Medulla oblongata (tissue), 1 donor: ENCODE data around the gene CD300A.
"Not testable (repeated sequence)": the region's sequence is repeated elsewhere in the genome, so short reads cannot be mapped to it uniquely, and the experiment has no call there.

Experiments
- DNase-seq: peaks from one replicate; pipeline ENCODE4 v3.0.0-alpha.2; 2015; ENCODE audit errors: extremely low spot score

CD300A gene

DNA sequence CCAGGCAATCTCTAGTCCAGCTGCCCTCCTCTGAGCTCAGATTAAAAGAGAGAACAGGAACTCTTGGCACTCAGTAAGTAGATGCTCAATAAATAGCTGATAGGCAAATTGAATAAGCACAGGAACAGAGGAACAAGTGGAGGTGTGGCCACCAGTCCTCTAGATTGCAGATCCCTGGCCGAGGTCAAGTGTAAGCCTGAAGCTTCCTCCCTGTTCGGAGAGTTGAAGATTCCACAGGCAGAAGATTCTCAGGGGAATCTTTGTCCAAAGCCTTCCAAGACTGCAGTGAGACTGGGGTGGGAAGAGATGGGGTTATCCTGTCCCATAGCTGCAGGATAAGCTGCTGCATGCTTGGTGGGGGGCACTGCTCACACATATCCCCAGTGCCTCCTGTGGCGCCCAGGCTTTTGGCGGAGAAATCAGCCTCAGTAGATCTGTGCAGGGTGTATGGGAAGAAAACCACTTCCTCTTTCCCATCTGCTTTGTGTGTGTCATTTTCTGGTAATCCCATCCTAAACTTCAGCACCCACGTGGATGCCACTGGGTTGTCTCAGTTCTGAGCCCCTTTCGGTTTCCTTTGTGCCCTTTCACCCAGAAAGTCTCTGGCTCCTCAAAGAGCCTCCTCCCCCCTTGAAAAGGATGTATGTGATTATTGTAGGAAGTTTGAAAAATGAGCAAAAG is 12.1 kb downstream of the CD300A start:
- DNase-seq, result peak; percentile 74

DNA sequence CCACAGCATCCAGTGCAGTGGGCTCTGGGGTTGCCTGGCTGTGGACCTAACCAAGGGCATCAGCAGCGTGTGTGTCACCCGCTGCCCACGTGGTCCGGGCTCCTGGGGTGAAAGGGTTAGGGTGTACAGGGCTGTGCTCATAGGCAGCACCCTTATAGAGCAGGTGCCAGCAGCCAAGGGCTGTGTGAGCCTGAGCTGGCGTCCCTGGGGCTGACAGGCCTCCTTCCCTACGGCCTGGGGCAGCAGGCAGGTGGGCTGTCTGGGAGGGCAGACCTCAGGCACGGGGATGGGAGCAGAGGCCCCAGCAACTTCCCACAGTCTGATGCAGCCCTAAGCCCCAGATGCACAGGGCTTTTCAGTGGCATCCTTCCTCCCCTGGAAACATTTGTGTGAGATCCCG is 13.9 kb downstream of the CD300A start:
- DNase-seq, result no peak

DNA sequence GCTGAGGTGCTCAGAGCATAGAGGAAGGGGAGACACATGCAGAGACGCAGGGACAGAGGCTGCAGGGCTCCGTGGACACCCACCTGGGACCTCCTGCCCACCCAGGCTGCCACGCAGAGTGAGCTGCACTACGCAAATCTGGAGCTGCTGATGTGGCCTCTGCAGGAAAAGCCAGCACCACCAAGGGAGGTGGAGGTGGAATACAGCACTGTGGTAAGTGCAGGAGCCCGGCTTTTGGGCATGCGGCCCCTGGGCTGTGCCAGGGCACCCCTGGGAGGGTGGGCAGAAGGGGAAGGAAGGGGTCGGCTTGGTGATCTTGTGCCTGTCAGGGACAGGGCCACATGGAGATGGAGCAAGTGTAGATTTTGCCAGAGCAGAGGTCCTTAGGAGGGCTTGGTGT is 15.2 kb downstream of the CD300A start:
- no peak for DNase-seq

DNA sequence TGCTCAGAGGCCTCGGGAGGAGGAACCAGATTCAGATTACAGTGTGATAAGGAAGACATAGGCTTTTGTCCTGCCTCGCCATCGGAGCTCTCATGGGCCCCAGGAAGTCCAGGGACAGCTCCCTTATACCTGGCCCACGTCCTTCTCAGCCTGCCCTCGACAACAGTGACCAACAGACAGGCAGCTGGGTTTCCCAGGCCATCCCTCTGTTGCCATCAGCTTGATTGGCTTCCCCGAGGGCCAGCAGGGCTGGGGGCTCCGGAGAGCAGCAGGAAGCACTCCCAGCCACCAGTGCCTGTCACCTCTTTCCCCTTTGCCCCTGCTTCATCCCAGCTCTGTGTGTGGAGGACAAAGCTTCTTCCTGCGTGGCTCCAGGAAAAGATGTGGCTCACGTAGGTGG is 17.6 kb downstream of the CD300A start:
- no peak for DNase-seq

DNA sequence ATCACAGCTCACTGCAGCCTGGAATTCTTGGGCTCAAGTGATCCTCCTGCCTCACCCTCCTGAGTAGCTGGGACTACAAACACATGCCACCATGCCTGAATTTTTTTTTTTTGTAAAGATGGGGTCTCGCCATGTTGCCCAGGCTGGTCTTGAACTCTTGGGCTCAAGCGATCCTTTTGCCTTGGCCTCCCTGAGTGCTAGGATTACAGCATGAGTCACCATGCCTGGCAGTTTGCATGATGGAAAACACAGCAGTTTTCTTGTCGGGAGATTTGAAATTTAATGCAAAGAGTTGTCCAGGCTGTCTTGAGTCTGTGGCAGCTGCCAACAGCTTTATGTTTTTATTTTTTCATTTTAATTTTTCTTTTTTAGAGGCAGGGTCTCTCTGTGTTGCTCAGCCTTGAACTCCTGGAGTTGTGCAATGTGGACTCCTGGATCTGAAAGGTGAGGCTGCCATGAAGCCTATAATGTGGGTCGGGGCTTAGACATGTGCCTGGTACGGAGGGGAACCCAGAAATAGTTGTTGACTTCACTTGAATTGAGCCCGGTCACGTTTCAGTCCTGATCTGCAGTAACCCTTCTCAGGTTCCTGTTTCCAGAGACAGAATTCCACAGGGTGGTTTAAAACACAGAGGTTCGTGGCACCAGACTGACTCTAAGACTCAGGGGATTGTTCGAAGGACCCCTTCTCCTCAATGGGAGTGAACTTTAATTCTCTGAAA is 18.7 kb downstream of the CD300A start:
- DNase-seq, result no peak

DNA sequence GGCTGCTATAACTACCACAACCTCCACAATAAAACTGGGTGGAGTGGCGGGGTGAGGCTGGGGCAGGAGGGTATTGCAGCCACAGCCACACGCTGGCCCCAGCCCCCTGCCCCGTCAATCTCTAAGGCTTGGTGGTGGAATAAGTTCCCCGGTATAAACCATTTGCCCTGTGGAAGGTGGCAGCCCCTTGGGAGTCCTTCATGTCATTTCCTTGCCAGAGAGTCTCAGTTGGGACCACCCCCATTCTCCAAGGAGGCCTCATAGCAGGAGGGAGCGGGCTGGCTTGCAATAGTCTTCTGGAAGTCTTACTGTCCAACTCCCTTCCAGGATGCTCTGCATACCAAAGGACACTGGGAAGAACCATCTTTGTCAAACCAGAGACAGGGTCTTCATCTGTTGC is 19.4 kb downstream of the CD300A start:
- DNase-seq, result no peak

DNA sequence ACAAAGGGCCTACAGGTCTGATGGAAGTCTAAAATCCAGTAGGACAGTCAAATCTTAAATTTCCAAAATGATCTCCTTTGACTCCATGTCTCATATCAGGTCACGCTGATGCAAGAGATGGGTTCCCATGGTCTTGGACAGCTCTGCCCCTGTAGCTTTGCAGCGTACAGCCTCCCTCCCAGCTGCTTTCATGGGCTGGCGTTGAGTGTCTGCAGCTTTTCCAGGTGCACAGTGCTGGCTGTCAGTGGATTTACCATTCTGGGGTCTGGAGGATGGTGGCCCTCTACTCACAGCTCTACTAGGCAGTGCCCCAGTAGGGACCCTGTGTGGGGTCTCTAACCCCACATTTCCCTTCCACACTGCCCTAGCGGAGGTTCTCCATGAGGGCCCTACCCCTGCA is 21.8 kb downstream of the CD300A start:
- DNase-seq, result not testable (repeated sequence)

DNA sequence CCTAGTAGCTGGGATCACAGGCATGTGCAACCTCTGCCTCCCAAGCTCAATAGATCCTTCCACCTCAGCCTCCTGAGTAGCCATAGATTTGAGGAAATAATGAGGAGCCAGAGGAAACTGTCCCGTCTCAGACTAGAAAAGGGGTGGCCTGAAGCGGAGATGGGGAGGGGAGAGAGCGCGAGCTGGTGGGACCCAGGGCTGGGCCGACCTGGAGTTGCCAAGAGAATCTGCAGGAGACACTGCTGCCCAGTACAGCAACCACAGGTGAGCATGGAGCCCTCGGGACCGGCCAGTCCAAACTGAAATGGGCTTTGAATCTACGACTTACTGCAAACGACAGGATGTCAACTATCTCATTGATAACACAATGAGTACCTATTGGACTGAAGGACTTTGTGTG is 24.3 kb downstream of the CD300A start:
- no peak for DNase-seq

DNA sequence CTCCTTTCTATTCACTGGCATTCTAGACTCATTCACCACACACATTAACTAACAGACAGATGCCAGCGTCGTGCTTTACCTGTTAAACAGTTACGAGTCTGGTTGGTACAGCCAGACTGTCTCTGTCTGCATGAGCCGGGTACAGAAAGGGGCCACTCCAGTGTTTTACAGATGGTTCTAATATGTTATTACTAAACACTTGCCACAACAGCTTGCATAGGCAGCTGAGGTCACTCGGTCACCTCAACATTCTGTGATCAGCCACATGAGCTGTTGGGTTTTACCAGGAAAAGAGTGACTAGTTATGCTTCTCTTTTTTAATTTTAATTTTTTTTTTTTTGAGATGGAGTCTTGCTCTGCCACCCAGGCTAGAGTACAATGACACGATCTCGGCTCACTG is 25.2 kb downstream of the CD300A start:
- no peak for DNase-seq

DNA sequence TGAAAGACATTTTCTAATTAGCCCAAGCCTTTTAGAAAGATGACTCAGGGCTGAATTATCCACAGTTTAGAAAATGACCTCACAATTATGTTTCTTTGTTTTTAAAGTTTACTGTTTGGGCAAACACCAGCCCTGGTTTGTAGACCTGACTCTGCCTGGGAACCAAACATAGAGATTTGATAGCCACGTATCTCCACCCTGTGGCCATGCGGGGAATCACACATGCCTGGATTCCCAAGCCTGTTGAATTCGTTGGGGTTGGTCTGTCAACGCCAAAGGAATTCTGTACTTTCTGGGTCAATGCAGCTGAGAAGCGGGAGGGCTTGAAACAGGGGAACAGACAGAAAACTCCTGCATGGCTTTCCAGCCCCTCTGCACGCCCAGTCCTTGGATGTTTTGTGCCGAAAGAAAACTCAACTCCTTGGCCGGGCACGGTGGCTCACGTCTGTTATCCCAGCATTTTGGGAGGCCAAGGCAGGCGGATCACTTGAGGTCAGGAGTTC is 26.9 kb downstream of the CD300A start:
- peak; percentile 84 for DNase-seq

DNA sequence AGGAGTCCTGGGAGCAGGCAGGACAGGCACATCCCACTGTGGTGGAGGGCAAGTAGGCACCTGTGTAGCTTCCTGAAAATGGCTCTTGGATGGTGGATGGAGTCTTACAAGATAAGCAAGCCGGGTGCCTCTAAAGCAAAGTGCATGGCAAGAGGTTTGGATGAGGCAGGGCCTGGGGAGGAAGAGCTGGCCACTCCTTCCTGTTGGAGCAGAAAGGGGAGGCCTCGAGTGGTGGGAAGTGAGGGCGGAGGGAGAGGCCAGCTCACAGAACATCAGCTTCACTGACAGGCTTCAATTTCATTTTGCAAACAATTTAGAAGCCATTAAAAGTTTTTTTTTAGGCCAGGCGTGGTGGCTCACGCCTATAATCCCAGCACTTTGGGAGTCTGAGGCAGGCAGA is 31.0 kb downstream of the CD300A start:
- no peak for DNase-seq

DNA sequence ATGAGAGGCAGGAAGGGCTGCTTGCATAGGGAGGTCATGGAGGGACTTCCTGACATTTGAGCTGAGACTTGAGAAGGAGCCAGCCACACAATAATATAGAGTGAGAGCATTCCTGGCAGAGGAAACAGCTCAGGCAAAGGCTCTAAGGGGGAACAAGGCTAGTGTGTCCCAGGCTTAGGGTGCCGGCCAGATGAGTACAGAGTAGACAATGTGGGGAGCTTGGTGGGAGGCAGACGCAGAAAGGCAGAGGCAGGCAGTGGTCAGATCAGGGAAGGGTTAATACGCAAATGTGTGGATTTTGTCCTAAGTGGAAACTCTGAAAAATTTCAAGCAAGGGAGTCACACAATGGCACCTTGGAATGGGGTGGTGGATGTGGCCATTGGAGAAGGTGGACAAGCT is 33.6 kb downstream of the CD300A start:
- no peak for DNase-seq

DNA sequence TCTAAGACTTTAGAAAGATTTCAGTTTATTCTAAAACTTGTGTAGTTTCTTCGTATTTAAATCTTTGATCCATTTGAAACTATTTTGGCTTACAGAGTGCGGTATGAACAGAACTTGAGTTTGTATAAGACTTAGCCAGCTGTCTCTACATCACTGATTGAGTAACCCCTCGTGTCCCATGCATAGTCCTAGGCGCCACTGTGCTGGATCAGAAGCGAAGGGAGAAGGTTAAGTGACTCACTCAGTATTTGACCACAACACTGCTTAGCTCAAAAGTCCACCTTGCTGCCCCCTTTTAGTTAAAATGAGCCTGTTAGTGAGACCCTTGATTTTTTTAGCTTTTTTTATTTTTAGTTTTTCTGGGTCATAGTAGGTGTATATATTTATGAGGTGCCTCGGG is 36.4 kb downstream of the CD300A start:
- no peak for DNase-seq

DNA sequence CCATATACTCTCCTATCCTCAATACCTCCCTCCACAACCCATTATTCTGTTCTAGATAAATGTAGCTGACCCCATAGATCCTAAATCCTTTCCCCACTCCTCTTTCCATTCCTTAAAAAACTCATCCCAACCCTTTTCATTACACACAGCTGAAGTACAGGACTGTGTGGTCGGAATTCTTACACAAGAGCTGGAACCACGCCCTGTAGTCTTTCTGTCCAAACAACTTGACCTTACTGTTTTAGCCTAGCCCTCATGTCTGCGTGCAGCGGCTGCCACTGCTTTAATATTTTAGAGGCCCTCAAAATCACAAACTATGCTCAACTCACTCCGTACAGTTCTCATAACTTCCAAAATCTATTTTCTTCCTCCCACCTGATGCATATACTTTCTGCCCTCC is 37.5 kb downstream of the CD300A start:
- not testable (repeated sequence) for DNase-seq

DNA sequence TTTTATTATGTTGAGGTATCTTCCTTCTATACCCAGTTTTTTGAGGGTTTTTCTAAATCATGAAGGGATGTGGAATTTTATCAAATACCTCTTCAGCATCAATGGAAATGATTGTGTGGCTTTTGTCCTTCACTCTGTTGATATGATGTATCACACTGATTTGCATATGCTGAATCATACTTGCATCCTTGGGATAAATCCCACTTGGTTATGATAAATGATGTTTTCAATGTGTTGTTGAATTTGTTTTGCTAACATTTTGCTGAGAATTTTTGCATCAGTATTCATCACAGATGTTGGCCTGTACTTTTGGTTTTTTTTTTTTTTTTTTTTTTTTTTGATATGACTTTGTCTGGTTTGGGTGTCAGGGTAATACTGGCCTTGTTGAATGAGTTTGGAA is 41.7 kb downstream of the CD300A start:
- no peak for DNase-seq

DNA sequence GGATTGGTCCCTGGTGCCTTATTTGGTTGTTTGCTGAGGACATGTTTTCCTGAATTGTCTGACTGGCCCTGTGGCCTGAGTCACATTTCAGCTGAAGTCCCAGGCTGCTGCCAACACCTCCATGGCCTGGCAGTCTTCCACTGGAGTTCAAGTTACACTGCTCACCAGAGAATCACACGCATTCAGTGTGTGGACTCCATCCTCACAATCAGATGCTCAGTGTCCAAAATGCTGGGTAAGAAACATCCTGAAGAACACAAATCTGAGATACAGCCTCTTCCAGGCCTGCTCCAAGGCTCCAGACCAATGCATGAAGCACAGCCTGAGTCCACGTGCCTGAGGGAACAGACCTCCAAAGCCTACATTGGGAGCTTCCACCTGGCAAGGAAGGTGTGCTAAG is 45.6 kb downstream of the CD300A start:
- DNase-seq, result no peak

DNA sequence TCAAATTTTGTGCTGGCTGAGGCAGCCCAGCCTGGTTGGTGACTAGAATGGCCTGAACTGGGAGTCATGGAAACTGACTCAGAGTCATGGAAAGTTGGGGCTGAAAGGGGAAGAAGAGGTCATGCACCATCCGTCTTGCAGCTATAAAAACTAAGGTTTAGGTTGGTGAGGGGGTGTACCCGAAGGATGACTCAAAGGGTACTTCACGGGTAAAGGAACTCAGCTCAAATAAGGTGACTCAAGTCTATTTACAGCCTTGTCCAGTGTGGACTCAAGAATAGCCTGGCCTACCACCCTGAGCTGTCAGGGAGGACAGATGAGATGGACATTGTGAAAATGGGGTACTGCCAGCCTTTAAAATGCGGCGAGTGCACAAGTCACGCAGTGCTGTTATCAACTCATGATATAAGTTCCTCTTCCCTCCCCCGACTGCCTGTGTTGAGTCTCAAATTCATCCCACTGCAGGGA is 46.2 kb downstream of the CD300A start:
- peak; percentile 57 for DNase-seq

DNA sequence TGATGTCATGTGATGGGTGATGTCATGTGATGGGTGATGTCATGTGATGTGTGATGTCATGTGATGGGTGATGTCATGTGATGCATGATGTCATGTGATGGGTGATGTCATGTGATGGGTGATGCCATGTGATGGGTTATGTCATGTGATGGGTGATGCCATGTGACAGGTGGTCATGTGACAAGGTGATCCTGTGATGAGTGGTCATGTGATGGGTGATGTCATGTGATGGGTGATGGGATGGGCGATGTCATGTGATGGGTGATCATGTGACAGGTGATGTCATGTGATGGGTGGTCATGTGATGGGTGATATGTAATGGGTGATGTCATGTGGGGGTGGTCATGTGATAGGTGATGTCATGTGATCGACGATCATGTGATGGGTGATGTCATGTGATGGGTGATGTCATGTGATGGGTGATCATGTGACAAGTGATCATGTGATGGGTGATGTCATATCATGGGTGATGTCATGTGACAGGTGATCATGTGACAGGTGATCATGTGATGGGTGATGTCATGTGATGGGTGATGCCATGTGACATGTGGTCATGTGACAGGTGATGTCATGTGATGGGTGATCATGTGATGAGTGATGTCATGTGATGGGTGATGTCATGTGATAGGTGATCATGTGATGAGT is 47.7 kb downstream of the CD300A start:
- DNase-seq, result peak; percentile 56

DNA sequence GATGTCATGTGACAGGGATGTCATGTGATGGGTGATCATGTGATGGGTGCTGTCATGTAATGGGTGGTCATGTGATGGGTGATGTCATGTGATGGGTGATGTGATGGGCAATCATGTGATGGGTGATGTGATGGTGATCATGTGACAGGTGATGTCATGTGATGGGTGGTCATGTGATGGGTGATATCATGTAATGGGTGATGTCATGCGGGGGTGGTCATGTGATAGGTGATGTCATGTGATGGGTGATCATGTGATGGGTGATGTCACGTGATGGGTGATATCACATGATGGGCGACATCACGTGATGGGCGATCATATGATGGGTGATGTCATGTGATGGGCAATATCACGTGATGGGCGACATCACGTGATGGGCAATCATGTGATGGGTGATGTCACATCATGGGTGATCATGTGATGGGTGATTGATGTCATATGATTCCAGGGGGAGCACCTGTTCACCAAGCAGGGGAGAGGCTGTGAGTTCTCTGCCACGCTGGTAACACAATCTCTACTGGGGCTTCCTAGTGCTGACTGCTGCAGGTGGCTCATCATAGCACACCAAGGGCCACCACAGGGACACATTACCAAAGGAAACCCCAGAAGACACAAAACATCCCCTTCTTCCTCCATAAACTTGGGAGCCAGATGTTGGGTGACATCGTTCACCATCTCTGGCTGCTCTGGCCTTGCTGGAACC is 48.3 kb downstream of the CD300A start:
- no peak for DNase-seq

DNA sequence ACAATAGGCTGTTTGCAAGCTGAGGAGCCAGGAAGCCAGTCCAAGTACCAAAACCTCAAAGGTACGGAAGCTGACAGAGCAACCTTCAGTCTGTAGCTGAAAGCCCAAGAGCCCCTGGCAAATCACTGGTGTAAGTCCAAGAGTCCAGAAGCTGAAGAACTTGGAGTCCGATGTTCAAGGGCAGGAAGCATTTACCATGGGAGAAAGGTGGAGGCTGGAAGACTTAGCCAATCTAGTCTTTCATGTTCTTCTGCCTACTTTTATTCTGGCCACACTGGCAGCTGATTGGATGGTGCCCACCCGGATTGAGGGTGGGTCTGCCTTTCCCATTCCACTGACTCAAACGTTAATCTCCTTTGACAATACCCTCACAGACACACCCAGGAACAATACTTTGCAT is 49.5 kb downstream of the CD300A start:
- no peak for DNase-seq

DNA sequence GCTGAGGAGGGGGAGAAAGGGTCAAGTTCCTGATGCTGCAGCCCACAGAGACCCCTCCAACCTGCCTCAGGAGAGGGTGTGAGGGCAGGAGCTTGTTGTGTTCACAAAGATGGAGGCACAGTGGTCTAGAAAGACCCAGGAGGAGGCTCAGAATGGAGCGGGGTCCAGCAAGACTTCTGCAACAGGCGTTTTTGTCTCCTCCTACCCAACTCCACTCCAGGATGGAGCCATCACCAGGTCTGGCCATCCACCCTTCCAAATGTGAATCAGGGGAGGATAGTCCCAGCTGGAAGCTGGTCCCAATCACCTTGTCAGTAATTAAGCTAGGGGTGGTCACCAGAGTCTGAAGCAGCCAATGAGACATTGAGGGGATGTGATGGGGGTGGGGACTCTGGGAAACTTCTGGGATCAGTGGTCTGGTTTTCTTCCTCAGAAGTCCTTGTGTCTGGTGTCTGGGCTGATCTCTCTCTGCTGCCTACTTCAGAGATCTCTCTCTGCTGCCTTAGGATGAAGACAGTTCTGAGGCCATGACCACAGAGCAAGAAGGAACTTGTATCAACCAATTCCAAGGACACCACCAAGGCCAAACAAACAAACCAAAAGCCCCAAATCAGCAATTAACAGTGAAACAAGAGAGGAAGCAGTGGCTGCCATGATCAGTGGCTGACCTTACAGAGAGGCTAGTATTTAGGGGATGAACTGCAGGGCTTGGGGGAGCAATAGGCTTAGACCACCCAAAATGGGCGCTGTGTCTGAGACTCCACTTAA is 50.3 kb downstream of the CD300A start:
- no peak for DNase-seq
